GM21526 (cell line): ENCODE data around the gene ARHGAP33.
A peak's percentile ranks its signal among the peaks of the same experiment; 100 is the strongest.
"Not testable (repeated sequence)": the region's sequence is repeated elsewhere in the genome, so short reads cannot be mapped to it uniquely, and the experiment has no call there.

Source experiments
- ATAC-seq: cut with Tn5 transposase; IDR thresholded peaks from one replicate; pipeline ENCODE4 v1.9.1; 2021; ENCODE audit warnings: moderate library complexity; ENCODE audit not compliant: unreplicated experiment, low FRiP score

Gene ARHGAP33

DNA sequence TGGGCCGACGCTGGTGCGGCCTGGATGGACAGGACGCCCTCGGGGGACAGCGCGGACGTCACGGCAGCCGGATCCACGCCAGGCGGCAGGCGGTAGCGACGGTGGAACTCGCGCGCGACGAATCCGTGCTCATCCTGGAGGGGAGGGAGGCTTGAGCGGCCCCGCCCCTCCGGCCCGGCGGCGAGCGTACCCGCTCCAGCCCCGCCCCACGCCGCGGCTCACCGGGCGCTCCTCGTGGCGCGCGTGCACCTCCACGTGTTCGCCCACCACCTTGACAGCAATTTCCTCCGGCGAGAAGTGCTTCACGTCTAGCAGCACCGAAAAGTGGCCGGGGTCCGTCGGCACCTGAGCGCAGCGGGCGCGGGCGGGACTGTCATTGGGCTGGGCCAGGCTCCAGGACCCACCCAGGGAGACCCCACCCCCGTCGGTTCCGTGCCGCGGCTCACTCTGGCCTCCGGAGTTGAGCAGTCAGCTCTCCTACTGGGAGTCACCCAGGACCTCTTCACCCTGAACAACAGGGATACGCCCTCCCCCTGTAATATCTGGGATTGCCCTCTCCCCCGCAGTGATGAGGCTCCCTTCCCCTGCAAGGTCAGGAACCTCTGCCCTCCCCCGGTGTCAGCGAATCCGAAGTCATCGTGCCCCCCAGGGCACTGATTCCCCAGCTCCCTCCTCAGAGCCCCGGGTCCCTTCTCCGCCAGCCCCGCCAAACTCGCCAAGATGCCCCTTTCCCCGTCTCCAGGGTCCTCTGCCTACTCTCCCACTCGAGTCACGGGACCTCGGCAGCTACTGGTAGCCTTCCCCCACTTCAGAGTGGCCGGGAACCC, 19.6 kb upstream of the ARHGAP33 start:
- no peak for ATAC-seq

DNA sequence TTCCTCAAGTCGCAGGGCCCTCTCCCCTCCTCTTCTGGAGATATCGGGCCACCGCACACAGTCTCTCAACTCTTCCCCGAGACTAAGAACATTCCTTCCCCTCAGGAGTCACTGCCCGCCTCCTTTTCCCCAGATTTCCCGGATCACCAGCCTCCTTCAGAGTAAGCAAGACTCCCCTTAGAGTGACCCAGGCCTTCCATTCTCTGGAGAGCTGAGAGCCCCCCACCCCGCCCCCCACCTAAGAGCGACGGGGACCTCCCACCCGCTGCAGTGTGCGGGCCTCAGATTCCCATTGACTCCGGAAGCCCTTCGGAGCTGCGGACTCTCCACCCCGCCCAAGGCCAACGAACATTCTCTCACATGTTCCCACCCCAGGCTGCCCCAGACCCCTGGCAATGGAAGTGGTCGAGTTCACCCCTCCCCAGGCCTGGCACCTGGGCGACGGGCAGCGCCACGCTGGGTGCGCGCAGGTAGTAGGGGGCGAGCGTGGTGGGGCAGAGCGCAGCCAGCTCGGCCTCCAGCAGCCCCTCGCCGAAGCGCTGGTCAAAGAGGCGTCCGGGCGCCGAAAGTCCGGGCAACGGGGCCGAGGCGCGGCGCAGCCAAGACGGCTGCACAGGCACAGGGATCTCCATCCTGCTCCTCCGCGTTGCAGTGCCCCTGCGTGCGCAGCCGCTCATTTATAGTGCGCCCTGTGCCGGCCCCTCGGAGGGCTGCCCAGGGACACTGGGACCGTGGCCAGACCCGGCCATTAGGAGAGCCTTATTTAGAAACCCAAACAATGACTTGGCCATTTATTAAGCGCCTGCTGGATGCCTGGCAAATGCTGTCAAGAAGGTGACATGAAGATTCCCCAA, 18.8 kb upstream of the ARHGAP33 start, which contains the start of gene HSPB6:
Gene HSPB6 (minus strand): TSS at position 653 of the 854 bp plus-strand sequence. CDS start 21 bp downstream, at position 632.
- no peak for ATAC-seq

- no peak for ATAC-seq
Measured at GRCh38 chr19:35757231-35757748, 18.1 kb upstream of the ARHGAP33 start.

DNA sequence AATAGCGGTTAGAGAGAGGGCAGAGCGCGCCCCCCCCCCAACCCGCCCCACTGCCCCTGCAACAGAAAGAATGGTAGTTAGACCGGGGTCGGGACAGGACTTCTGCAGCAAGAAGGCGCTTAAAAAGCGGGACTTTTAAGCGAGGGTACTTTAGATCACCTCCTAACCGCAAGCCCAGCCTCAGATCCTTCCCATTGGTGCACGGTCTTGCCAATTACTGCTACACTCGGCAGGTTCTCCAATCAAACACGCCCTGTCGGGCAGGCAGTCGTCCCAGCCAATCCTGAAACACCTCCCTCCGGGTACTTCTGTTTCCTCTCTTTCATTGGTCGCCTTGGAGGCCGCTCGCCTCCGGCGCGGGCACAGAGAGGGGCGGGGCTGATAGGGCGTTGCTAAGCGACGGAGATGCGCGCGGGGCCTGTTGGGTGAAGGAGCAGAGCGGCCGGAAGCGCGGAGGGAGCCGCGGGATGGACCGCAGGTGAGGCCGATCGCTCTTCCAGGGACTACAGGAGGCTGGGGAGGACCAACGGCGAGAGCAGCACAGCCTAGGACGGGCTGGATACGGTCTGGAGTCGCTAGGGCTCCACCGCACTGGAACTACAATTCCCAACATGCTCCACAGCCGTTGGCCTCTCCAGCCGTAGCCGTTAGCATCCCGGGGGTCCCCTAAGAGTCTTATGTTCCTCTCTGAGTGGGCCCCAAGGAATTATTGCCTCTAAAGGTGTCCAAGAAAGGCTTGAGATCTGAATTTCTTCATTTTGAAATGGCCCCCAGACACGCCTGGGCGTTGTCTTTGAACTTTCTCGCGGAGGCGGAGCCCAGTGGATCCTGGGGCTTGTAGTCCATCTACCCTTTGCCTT, 17.4 kb upstream of the ARHGAP33 start, which contains the start of gene PROSER3:
Gene PROSER3 (plus strand): TSS at position 428 of the 860 bp plus-strand sequence. CDS start 40 bp downstream, at position 468.
- peak; percentile 83 for ATAC-seq

DNA sequence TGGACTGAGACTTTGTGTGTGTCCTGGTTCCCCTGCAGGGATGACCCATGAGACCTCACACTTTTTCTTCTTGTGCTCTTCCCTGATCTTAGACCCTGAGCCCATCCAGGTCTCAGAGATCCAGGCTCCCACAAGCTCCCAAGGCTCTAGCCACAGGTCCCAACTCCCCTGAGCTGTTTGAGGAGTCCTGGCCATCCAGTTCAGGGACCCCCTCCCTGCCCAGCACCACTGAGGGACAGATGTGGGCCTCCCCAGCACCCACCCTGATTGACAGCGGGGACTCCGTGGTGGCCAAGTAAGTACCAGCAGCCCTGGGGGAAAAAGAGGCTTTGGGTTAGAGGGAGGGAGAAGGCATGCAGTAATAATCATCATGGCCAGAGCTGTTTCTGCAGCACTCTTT, 15.7 kb upstream of the ARHGAP33 start:
- no peak for ATAC-seq

DNA sequence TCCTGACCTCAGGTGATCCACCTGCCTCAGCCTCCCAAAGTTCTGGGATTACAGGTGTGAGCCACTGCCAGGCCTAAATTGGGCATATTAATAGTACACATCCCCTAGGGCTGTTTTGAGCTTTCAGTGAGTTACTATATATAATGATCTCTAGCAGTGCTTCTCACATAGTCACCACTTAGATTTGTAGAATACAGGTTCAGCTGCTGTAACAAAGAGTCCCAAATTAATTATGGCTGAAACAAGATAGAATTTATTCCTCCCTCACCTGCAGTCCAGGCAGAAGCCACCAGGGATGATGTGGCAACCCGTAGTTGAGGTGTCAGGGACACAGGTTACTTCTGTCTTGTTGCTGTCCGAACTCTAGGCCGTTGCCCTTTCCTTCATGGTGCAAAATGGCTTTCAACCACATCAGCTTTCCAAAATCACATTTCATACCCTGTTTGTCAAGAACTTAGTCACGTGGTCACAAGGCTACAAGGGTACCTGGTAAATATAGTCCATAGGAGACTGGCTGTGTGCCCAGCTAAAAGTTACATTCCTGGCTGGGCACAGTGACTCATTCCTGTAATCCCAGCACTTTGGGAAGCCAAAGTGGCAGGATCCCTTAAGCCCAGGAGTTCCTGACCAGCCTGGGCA, 14.5 kb upstream of the ARHGAP33 start:
- ATAC-seq = no peak

DNA sequence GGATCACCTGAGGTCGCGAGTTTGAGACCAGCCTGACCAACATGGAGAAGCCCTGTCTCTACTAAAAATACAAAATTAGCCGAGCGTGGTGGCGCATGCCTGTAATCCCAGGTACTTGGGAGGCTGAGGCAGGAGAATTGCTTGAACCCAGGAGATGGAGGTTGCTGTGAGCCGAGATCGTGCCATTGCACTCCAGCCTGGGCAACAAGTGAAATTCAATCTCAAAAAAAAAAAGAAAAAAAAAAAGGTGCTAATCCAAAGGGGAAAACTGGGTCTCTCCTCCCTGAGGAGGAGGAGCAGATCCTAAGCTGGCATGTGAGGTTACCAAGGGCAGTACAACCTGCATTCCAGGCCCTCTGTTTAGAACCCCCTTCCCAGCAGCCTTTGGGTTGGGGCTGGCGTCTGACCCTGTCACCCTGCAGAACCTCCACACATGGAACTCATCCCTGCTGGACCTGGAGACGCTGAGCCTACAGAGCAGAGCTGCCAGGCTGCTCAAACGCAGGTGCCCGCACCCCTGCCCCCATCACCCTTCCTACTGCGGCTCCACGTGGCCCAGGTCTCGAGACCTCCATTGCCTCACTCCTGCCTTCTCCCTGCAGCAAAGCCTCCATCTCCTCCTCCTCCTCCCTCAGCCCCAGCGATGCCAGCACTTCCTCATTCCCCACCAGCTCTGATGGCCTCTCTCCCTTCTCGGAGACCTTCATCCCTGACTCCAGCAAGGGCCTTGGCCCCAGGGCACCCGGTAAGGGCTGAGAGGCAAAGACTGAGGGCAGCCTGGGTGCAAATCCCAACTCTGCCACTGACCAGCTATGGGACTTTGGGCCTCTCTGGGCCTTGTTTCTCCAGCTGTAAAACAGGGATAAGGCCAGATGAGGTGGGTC, 10.7 kb upstream of the ARHGAP33 start:
- ATAC-seq = no peak

GRCh38 chr19:35766571-35767104, 8.7 kb upstream of the ARHGAP33 start:
- no peak for ATAC-seq

DNA sequence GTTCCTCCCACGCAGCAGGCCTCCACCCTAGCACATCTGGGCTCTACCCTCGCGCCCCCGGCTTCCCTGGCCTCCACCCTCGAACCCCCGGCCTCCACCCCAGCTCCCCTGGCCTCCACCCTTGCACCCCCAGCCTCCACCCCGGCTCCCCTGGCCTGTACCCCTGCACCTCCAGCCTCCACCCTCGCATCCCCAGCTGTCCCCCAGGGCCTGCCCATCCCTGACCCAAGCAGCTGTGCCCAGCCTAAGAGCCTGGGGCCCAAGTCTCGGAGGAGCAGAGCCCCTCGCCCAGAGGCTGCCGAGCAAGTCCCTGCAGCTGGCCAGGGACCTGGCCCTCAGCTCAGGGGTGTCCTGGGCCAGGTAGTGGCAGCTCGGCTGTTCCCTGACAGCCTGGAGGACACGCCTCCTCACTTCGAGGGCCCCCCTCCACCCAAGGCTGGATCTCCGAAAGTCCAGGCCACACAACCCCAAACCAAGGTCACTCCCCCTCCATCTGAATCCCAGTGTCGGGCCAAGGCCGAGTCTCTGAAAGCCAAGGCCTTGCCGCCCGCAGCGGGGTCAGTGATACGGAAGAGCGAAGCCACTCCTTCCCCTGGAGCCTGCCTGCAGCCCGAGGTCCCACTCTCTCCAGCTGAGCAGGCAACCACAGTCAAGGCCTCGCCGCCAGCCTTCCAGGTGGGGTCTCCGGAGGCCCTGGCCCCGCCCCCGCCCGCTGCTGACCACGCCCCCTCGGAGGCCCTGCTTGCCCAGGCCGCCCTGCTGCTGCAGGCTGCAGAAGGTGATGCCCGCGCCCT, 7.9 kb upstream of the ARHGAP33 start:
- no peak for ATAC-seq

DNA sequence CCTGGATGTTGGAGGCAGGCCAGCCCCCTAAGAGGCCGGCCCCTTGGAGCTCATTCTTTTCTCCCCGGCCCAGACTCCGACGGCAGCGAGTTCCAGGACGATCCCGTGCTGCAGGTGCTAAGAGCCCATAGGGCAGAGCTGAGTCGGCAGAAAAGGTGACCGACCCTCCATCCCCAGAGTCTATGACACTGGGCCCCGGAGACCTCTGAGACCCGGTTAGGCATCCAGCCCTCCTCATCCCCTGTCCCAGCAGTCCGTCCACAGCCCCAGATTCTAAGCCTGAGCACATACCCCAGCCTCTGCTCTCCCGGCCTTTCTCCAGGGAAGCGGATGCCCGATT, 7.3 kb upstream of the ARHGAP33 start:
- no peak for ATAC-seq

- not testable (repeated sequence) for ATAC-seq
Measured at GRCh38 chr19:35772362-35772761, 3.0 kb upstream of the ARHGAP33 start.

- ATAC-seq = no peak
Measured at GRCh38 chr19:35773020-35773806, 2.2 kb upstream of the ARHGAP33 start.

DNA sequence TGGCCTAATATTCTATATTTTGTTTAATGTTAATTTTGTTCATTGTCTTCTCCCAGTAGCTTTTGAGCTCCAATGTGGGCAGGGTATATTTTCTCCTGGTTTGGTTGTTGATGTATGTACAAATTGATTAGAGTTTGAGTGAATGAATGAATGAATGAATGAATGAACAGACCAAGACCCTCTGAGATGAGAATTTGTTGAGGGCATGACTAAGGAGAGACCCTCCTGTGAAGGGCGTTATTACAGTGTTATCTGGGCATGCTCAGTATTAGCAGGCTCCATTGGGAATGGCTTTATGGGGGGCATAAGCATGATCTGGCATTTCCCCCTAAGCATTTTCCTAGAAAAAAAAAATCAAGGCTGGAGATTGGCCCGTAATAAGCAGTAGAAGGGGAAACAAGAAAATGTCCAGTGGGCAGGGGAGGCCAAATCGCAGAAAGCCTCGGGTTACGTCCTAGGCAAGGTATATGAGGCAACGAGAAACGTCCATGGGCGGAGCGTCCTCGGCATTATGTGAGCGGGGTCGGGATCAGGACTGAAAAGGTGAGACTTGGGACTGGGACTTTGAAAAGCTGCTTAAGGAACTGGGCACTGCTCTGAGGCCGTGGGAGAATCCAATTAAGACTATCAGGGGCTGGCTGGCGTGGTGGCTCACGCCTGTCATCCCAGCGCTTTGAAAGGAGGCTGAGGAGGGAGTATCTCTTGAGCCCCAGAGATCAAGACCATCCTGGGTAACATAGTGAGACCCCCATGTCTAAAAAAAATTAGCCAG, 904 bp upstream of the ARHGAP33 start:
- no peak for ATAC-seq

DNA sequence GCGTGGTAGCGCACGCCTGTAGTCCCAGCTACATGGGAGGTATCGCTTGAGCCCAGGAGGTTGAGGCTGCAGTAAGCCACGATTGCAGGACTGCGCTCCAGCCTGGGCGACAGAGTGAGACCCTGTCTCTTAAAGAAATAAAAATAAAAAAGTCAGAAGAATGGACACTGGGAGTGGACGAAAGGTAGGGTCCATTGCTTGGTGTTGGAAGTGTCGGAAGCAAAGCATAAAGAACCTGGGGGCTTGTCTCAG, 392 bp upstream of the ARHGAP33 start:
- no peak for ATAC-seq

DNA sequence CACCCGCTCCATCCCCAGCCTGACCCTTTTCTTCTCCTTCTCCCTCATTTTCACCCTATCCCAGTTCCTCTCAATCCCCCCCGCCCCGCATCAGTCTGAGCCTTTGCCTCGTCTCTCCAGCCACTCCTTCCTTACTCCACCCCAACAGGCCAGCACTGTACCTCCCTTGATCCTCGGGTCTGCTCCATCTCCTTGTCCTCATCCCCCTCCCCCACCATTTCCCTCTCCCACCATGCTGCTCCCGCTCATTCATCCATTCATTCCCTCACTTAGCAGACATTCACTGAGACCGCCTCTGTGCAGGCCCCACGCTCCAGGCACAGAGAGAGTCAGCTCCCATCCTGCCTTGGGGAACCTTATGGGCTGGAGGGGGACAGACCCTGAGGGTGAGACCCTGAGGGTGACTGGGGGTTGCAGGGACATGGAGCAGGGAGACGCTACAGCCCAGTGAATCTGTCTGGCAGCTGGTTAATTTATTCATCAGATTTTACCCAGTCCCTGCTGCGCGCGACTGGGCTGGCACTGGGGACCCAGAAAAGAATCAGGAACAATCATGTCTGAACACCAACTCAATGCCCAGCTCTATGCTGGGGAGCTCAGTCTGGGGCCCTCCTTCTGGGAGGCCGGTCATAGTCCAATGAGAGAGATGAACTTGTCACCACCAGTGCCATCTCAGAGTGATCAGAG, 881 bp downstream of the ARHGAP33 start:
- no peak for ATAC-seq
